Lower lobe of right lung (tissue), 2 donors: ENCODE data around the gene RACK1. TPM values are rescaled to one million over a fixed set of nuclear protein-coding genes. Genes with fewer than 3 reads are reported as not detected.

Experiments
- ATAC-seq, 2 donors: fragments of 200-7000 bp; cut with Tn5 transposase; one replicate each; pipeline ENCODE4 v1.9.1; 2020 to 2022; ENCODE audit warnings: mild to moderate bottlenecking in 2 of 2, moderate library complexity in 2 of 2
- DNase-seq: peaks from one replicate; pipeline ENCODE4 v3.0.0-alpha.2; 2020
- H3K27ac ChIP-seq: fragments of 200-600 bp; one replicate; pipeline ENCODE4 v1.8.0; 2022
- H3K27me3 ChIP-seq: fragments of 200-600 bp; one replicate; pipeline ENCODE4 v1.8.0; 2022; ENCODE audit warnings: low read depth
- H3K36me3 ChIP-seq: fragments of 200-600 bp; one replicate; pipeline ENCODE4 v1.8.0; 2022; ENCODE audit warnings: mild to moderate bottlenecking
- H3K4me1 ChIP-seq: fragments of 200-600 bp; one replicate; pipeline ENCODE4 v1.8.0; 2022
- H3K4me3 ChIP-seq: fragments of 200-600 bp; one replicate; pipeline ENCODE4 v1.8.0; 2022; ENCODE audit warnings: mild to moderate bottlenecking
- H3K9me3 ChIP-seq: fragments of 200-600 bp; one replicate; pipeline ENCODE4 v1.8.0; 2022
- intact Hi-C: fragments of 100-400 bp; cut with DNase I; formaldehyde crosslinking; loops from one replicate; pipeline ENCODE4 v1.11.0; 2022
- microRNA-seq: library from miRNA; unstranded; fragments of <30 nt; microRNA quantifications from one replicate; pipeline ENCODE4 v1.2.0, GENCODE V29; 2020; ENCODE audit warnings: borderline number of aligned reads
- total RNA-seq: library from RNA; stranded (reverse); fragmentation: NEBNext Ultra II Directional; extraction: Animal tissue kit (Norgen Biotek cat#: 25700); gene quantifications from one replicate; pipeline ENCODE4 v1.2.1, GENCODE V29; 2021
- TF ChIP-seq, protein P1 (sequence below): fragments of 200-600 bp; IDR thresholded peaks from one replicate; pipeline ENCODE4 v1.8.0; 2022; ENCODE audit warnings: antibody characterized with exemption, mild to moderate bottlenecking
- donor health status: DM: no; HTN: yes; CAD: no; lungs with severe emphysema.

Gene RACK1
- total RNA-seq, 1 donor from 2014 or later: 1,202 TPM

DNA sequence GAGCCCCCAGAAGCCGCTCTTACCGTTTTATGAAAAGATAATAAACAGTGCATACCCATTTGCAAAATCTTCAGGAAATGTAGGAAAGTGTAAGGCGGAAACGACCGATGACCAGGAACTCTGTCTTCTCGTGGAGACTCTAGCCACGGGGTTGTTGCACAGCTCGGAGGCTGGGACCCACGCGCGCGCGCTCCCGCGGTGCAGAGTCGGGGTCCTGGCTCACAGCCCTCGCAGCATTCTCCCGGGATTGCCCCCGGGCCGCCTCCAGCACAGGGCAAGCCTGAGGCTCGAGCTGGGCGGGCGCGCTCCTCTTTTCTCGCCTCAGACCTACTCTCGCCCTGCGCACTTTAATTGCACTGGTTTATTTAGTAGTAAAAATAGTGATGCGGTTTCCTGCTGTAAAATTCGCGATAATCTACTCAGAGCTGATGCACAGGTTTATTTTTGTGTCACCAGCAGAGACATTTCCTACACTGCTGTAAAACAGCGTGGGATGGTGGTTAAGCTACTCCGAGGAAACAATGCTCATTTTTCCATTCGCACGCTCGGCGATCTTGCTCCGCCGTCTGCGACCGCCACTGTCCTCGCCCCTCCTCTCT lies 54.2 kb downstream of the RACK1 start:
- Histone ChIP-seq H3K27me3 (no peaks in the 10 kb centered on the region), H3K36me3 (no peaks in the 10 kb centered on the region), H3K4me3 (peak overlapping the region; percentile 84), H3K9me3 (no peaks in the 10 kb centered on the region), H3K4me1 (peaks cover 18% of the 10 kb centered on the region), H3K27ac (peak overlapping the region; percentile 89)
- TF ChIP-seq, protein P1, sequence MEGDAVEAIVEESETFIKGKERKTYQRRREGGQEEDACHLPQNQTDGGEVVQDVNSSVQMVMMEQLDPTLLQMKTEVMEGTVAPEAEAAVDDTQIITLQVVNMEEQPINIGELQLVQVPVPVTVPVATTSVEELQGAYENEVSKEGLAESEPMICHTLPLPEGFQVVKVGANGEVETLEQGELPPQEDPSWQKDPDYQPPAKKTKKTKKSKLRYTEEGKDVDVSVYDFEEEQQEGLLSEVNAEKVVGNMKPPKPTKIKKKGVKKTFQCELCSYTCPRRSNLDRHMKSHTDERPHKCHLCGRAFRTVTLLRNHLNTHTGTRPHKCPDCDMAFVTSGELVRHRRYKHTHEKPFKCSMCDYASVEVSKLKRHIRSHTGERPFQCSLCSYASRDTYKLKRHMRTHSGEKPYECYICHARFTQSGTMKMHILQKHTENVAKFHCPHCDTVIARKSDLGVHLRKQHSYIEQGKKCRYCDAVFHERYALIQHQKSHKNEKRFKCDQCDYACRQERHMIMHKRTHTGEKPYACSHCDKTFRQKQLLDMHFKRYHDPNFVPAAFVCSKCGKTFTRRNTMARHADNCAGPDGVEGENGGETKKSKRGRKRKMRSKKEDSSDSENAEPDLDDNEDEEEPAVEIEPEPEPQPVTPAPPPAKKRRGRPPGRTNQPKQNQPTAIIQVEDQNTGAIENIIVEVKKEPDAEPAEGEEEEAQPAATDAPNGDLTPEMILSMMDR: no peak
- no peak for ATAC-seq
- no peak for DNase-seq
- intact Hi-C loops: no loop called here

DNA sequence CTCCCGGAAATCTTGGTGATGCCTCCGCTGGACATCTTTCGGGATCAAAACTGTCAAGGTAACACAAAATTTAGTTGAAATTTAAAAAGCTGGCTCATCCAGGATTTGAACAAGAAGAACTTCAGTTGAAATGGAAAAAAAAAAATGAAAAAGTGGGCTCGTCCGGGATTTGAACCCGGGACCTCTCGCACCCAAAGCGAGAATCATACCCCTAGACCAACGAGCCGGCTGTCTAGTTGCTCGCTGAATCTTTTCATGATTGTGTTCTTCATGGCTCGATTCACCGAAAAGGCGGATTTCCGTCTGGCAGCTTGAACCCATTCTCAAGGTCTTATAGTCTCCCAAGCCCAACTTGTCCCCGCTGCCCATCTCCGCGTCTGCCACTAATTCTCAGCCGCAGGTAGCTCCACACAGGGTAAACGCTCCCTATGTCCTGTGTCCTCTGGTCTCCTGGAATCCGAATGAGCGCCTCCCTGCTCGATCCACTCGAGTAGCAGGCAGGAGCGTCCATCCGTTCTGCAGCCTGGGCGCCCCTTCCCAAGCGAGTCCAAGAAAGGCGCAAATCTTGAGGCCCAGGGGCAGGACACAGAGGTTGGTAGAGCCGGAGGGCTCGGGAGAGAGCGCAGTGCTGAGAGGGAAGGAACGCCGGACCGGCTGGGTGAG lies 54.9 kb downstream of the RACK1 start:
- Histone ChIP-seq H3K36me3 (no peaks in the 10 kb centered on the region), H3K9me3 (no peaks in the 10 kb centered on the region), H3K27me3 (no peaks in the 10 kb centered on the region), H3K4me3 (peak overlapping the region; percentile 84), H3K4me1 (peaks cover 20% of the 10 kb centered on the region), H3K27ac (peak overlapping the region; percentile 89)
- TF ChIP-seq, protein P1: no peak
- DNase-seq (peak; percentile 66), ATAC-seq (peak; percentile 29 to 55)
- intact Hi-C loops: no loop called here

DNA sequence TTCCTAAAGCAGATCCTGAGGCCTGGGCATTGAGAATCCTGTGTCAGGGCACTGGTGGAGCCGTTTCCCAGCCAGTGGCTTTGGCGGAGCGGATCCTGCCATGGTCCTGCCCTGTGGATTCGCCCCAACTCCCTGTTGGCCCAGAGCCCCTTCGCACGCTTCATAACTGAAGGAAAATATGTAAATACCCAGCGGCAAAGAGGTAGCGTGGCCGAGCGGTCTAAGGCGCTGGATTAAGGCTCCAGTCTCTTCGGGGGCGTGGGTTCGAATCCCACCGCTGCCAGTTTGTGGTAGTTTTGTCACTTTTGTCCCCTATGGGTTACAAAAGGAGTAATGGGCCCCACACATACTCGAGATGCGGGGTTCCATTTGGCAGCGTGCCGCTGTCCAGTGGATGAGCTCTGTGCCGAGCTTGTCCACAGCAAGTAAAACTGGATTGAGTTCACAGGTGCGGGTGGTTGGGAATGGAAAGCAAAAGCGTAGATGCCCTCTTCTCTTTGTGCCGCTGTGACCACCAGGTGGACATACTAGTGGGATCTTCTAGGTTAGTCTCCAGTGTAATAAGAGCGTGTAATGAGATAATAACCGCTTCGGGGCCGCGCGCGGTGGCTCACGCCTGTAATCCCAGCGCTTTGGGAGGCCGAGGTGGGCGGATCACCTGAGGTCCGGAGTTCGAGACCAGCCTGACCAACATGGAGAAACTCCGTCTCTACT lies 56.0 kb downstream of the RACK1 start:
- H3K4me3 ChIP-seq: peak overlapping the region; percentile 84
- no peaks in the 10 kb centered on the region for H3K36me3 ChIP-seq
- intact Hi-C loops: no loop called here
- peak overlapping the region; percentile 89 for H3K27ac ChIP-seq
- no peaks in the 10 kb centered on the region for H3K9me3 ChIP-seq
- TF ChIP-seq, protein P1: peak; percentile 12
- peak; percentile 82 for DNase-seq
- no peaks in the 10 kb centered on the region for H3K27me3 ChIP-seq
- peak; percentile 13 to 25 for ATAC-seq
- peaks cover 22% of the 10 kb centered on the region for H3K4me1 ChIP-seq

DNA sequence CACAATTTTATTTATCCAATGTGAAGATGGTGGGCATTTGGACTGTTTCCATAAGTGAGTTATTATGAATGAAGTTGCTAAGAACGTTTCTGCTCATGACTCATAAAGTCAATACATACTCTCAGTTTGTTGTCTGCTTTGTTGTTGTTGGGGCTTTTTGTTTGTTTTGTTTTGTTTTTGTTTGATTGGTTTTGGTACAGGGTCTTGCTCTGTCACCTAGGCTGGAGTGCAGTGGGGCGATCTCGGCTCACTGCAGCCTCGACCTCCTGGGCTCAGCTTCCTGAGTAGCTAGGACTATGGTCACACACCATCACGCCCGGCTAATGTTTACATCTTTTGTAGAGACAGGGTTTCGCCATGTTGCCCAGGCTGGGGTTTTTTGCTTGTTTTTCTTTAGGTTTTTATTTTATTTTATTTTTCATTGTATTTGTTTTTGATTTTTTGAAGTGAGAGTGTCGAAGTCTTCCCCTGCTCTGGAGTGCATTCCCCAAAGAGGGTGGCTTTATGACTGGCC lies 56.7 kb downstream of the RACK1 start:
- ATAC-seq (no peak), DNase-seq (peak; percentile 21)
- H3K4me3 ChIP-seq: no peak overlapping the region
- TF ChIP-seq, protein P1: no peak
- peak overlapping the region; percentile 89 for H3K27ac ChIP-seq
- intact Hi-C loops: no loop called here
- H3K27me3 ChIP-seq: no peaks in the 10 kb centered on the region
- H3K36me3 ChIP-seq: no peaks in the 10 kb centered on the region
- H3K4me1 ChIP-seq: peaks cover 20% of the 10 kb centered on the region
- no peaks in the 10 kb centered on the region for H3K9me3 ChIP-seq

Small RNA genes lying within 50 kb of the gene (microRNA-seq; reads per million reads assigned to microRNA genes)
- gene MIR4638: not detected

Other genes with a start within 250 kb of the RACK1 start
- gene BTNL9, start 203.6 kb downstream of the RACK1 start, total RNA-seq: 125 TPM
- not detected for gene OR2V1, start 112.7 kb downstream of the RACK1 start, total RNA-seq
- gene OR2V2, start 96.3 kb downstream of the RACK1 start, total RNA-seq: not detected
- gene TRIM7, start 38.7 kb downstream of the RACK1 start, total RNA-seq: 4.3 TPM
- gene TRIM41, start 20.6 kb downstream of the RACK1 start, total RNA-seq: 29.1 TPM
- 20.8 TPM for gene TRIM52, start 17.2 kb upstream of the RACK1 start, total RNA-seq
- not detected for gene OR4F3, start 123.4 kb upstream of the RACK1 start, total RNA-seq